HepG2 (cell line): Measurements from ENCODE around the gene CPNE2. TPM values are rescaled to one million over a fixed set of nuclear protein-coding genes. Genes with fewer than 3 reads are reported as not detected.

Experiments
- ATAC-seq: fragments of 200-7000 bp; cut with Tn5 transposase; 3 replicates; pipeline ENCODE4 v1.9.1; 2020; ENCODE audit warnings: mild to moderate bottlenecking, moderate library complexity
- BruUV-seq: library from RNA; stranded (reverse); fragments of 400-500 nt; replicated peaks from 2 replicates; lab custom pipeline; 2021; lab: Mats Ljungman, UMichigan
- CTCF ChIA-PET: fragments of 300-600 bp; formaldehyde crosslinking; extraction: SDS; loops from one replicate; lab custom pipeline; 2021; ENCODE audit warnings: low total read pairs, inconsistent platforms, low intra/inter-chr PET ratio; lab: Yijun Ruan, JAX
- POLR2A ChIA-PET: fragments of 350-600 bp; sonication (Branson Sonifier 250); formaldehyde crosslinking; loops from one replicate; lab custom pipeline; 2020; ENCODE audit warnings: antibody characterized with exemption, inconsistent platforms; lab: Yijun Ruan, JAX
- DNase-seq: peaks from one replicate; pipeline ENCODE4 v3.0.0-alpha.2; 2015; ENCODE audit warnings: low spot score
- FAIRE-seq: peaks from 3 replicates; lab custom pipeline; 2011; peaks lifted over from hg19 to GRCh38; lab: Jason Lieb, UNC
- H2AFZ ChIP-seq: one replicate; pipeline ENCODE4 v1.6.1; 2011; ENCODE audit warnings: low read length, inconsistent platforms
- H3K27ac ChIP-seq: fragments of 300-600 bp; 3 replicates; pipeline ENCODE4 v1.8.0; 2011; ENCODE audit warnings: mixed run types, mild to moderate bottlenecking, mixed read lengths, low read length, inconsistent platforms; ENCODE audit not compliant: insufficient read depth; ENCODE audit errors: extremely low read length
- H3K27me3 ChIP-seq, 2 experiments: fragments of 200-600 bp in 1 of 2; 2 replicates in 1 of 2; 3 replicates in 1 of 2; pipeline versions ENCODE4 v1.6.0 to v1.8.0; 2011; ENCODE audit warnings: low read length in 2 of 2, mild to moderate bottlenecking in 2 of 2, moderate library complexity in 2 of 2, inconsistent platforms in 1 of 2; ENCODE audit not compliant: insufficient read depth in 2 of 2, control insufficient read depth in 1 of 2
- H3K36me3 ChIP-seq, 2 experiments: fragments of 200-600 bp in 1 of 2; replicated peaks in 1 of 2; 2 replicates in 1 of 2; 3 replicates in 1 of 2; pipeline versions ENCODE4 v1.5.1 to v1.8.0; 2011; ENCODE audit warnings: low read length in 2 of 2, inconsistent platforms in 1 of 2; ENCODE audit not compliant: insufficient read depth in 2 of 2, control insufficient read depth in 1 of 2
- H3K4me1 ChIP-seq: 2 replicates; pipeline ENCODE4 v1.5.1; 2012; ENCODE audit warnings: low read length, inconsistent platforms; ENCODE audit not compliant: insufficient read depth
- H3K4me2 ChIP-seq: 2 replicates; pipeline ENCODE4 v1.6.0; 2011; ENCODE audit warnings: low read depth, low read length, inconsistent platforms
- H3K4me3 ChIP-seq, 3 experiments: fragments of 200-600 bp in 1 of 3; sonication (generic), shearing (Covaris generic) in 1 of 3; replicated peaks in 1 of 3; 2 replicates each; pipeline ENCODE4 v1.5.1; 2011 to 2016; ENCODE audit warnings: low read length in 3 of 3, inconsistent platforms in 2 of 3, low read depth in 2 of 3, mild to moderate bottlenecking in 2 of 3, control low read depth in 1 of 3, mixed read lengths in 1 of 3; ENCODE audit not compliant: insufficient read depth in 1 of 3
- H3K79me2 ChIP-seq: one replicate; pipeline ENCODE4 v1.6.1; 2011; ENCODE audit warnings: low read length, inconsistent platforms; ENCODE audit not compliant: insufficient read depth
- H3K9ac ChIP-seq: 2 replicates; pipeline ENCODE4 v1.6.0; 2011; ENCODE audit warnings: mild to moderate bottlenecking, low read depth, low read length, inconsistent platforms; ENCODE audit not compliant: insufficient read depth
- H3K9me3 ChIP-seq: 2 replicates; pipeline ENCODE4 v1.5.1; 2012; ENCODE audit warnings: mild to moderate bottlenecking, low read length
- H4K20me1 ChIP-seq: 2 replicates; pipeline ENCODE4 v1.6.0; 2011; ENCODE audit warnings: inconsistent platforms, mild to moderate bottlenecking, low read length, moderate library complexity; ENCODE audit not compliant: insufficient read depth
- ATAD3A ChIP-seq: sonication (generic); formaldehyde crosslinking; IDR thresholded peaks from 2 replicates; pipeline ENCODE4 v1.4.0; 2020; ENCODE audit warnings: missing genetic modification reagents
- KLF12 ChIP-seq: sonication (generic); formaldehyde crosslinking; IDR thresholded peaks from 2 replicates; pipeline ENCODE4 v1.4.0; 2020; ENCODE audit warnings: missing genetic modification reagents, borderline replicate concordance
- KLF16 ChIP-seq, 2 experiments: sonication (generic) in 1 of 2; formaldehyde crosslinking in 1 of 2; IDR thresholded peaks; 2 replicates each; pipeline versions ENCODE4 v1.6.1 to v1.8.0; 2016 to 2023; ENCODE audit warnings: missing genetic modification reagents in 2 of 2, missing compliant biosample characterization in 1 of 2
- SAFB2 ChIP-seq: sonication (generic); formaldehyde crosslinking; IDR thresholded peaks from 2 replicates; pipeline ENCODE4 v1.5.1; 2020; ENCODE audit warnings: missing genetic modification reagents, low read depth, mild to moderate bottlenecking, borderline replicate concordance
- SMAD1 ChIP-seq: sonication (generic); formaldehyde crosslinking; IDR thresholded peaks from 2 replicates; pipeline ENCODE4 v1.4.0; 2020; ENCODE audit warnings: missing genetic modification reagents, low read depth, mild to moderate bottlenecking, borderline replicate concordance
- ZIK1 ChIP-seq: sonication (generic); formaldehyde crosslinking; IDR thresholded peaks from 2 replicates; pipeline ENCODE4 v1.5.0; 2020; ENCODE audit warnings: mild to moderate bottlenecking, low read depth, missing genetic modification reagents, borderline replicate concordance
- ZXDC ChIP-seq: sonication (generic); formaldehyde crosslinking; IDR thresholded peaks from 2 replicates; pipeline ENCODE4 v1.5.0; 2020; ENCODE audit warnings: mild to moderate bottlenecking, missing genetic modification reagents
- in situ Hi-C: cut with HindIII; loops from 2 replicates; pipeline ENCODE4 v1.10.0; 2017; ENCODE audit warnings: low pct_unique_long_range_greater_than_20kb; ENCODE audit not compliant: extremely low pct_ligation_motif_present
- intact Hi-C: fragments of 100-400 bp; cut with micrococcal nuclease; formaldehyde crosslinking; loops from one replicate; pipeline ENCODE4 v1.10.0; 2022; ENCODE audit not compliant: unreplicated experiment
- polyA plus RNA-seq, 8 experiments: library from polyadenylated mRNA; depleted of rRNA in 3 of 8; stranded (reverse) in 7 of 8; unstranded in 1 of 8; fragments of >200 nt; fragmentation: Illumina TruSeq in 4 of 8; extraction: Trizol in 4 of 8; gene quantifications; 2 replicates each; pipeline versions ENCODE4 v1.2.1 to v1.2.3, GENCODE V29; 2011 to 2016; ENCODE audit warnings: low read depth in 4 of 8, missing spikeins in 1 of 8, mixed read lengths in 1 of 8; ENCODE audit not compliant: insufficient read depth in 1 of 8
- total RNA-seq, 5 experiments: library from RNA; depleted of rRNA; stranded (reverse); fragments of >200 nt; fragmentation: Illumina TruSeq; extraction: Trizol; gene quantifications; 2 replicates each; pipeline ENCODE4 v1.2.3, GENCODE V29; 2016; ENCODE audit warnings: low read depth in 1 of 5
- TF ChIP-seq, protein P1 (sequence below): IDR thresholded peaks from 2 replicates; pipeline ENCODE4 v1.6.1; 2016; ENCODE audit warnings: missing biosample characterization, missing genetic modification reagents, low read depth
- TF ChIP-seq, protein P2 (sequence below): fragments of 450-650 bp; IDR thresholded peaks from 2 replicates; pipeline ENCODE4 v1.6.1; 2017

CPNE2 gene
- total and polyA plus RNA-seq, 2 of the 13 experiments (the other 11 are each of a cell fraction or from before 2014, with no cell fraction given), result 10.6 to 23.3 TPM

DNA sequence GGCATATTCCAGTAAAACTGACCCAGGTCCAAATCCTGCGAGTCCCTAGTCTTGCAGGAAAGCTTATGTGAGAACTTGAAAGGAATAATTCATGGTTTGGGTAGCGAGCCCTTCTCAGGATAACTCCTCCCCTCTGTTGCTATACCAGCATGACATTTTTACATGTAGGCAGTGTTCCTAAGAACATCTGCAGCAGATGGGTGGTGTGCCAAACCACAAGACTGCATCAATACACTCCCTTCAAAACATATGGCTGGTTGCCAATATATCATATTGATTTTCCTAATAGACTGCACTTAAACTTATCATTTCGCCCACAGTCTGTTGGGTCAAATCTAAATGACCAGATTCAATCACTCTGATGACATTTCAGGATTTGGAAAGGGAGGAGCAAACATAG, 73.6 kb downstream of the CPNE2 start (continued):
- TF ChIP-seq, protein P1, sequence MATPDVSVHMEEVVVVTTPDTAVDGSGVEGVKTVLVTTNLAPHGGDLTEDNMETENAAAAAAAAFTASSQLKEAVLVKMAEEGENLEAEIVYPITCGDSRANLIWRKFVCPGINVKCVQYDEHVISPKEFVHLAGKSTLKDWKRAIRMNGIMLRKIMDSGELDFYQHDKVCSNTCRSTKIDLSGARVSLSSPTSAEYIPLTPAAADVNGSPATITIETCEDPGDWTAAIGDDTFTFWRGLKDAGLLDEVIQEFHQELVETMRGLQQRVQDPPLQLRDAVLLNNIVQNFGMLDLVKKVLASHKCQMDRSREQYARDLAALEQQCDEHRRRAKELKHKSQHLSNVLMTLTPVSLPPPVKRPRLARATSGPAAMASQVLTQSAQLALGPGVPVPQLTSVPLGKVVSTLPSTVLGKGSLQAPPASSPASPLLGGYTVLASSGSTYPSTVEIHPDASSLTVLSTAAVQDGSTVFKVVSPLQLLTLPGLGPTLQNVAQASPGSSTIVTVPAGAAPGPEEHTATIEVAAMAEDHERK, result no peak
- TF ChIP-seq ZIK1 (CRISPR knock-in tag) (no peak), KLF12 (no peak), SAFB2 (no peak), SMAD1 (CRISPR knock-in tag) (no peak), ZXDC (CRISPR knock-in tag) (no peak)
- TF ChIP-seq, protein P2, sequence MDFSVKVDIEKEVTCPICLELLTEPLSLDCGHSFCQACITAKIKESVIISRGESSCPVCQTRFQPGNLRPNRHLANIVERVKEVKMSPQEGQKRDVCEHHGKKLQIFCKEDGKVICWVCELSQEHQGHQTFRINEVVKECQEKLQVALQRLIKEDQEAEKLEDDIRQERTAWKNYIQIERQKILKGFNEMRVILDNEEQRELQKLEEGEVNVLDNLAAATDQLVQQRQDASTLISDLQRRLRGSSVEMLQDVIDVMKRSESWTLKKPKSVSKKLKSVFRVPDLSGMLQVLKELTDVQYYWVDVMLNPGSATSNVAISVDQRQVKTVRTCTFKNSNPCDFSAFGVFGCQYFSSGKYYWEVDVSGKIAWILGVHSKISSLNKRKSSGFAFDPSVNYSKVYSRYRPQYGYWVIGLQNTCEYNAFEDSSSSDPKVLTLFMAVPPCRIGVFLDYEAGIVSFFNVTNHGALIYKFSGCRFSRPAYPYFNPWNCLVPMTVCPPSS, result no peak

DNA sequence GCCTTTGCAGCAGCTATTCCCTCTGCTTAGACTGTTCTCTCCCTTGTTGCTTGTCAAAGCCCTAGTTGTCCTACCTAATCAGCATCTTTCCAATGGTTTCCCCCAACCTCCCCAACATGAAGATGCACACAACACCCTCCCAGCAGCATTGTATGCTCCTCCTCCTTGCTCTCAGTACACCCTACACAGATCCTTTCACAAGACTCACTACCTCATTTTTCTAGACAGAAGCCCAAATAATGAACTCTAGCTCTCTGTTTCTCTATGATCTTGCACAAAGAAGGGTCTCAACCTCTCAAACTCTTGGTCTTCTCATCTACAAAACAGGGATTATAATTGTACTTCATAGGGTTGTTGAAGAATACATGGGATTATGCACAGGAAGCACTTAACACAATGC, 74.1 kb downstream of the CPNE2 start:
- FAIRE-seq, result no peak
- no peaks in the 10 kb centered on the region for H3K4me1 ChIP-seq
- H3K4me3 ChIP-seq, result no peak overlapping the region
- POLR2A ChIA-PET, result no interaction called here
- H3K36me3 ChIP-seq, result peaks cover 17 to 55% of the 10 kb centered on the region in 2 experiments
- H3K27me3 ChIP-seq, result no peaks in the 10 kb centered on the region
- no TSS peak for BruUV-seq
- H2AFZ ChIP-seq, result no peak overlapping the region
- no peak overlapping the region for H3K9ac ChIP-seq
- ATAC-seq, result no peak
- TF ChIP-seq ATAD3A (CRISPR knock-in tag), result no peak
- no peak for TF ChIP-seq KLF16 (CRISPR knock-in tag; IDR thresholded peaks at IDR 0.05)
- TF ChIP-seq, all 625 proteins: peak for 0
- no peak overlapping the region for H3K27ac ChIP-seq
- no peaks in the 10 kb centered on the region for H4K20me1 ChIP-seq
- intact Hi-C loops, result no loop called here
- H3K9me3 ChIP-seq, result no peaks in the 10 kb centered on the region
- CTCF ChIA-PET, result no interaction called here
- in situ Hi-C loops, result loop anchor here (5.0 kb wide), 1 partner anchor 74 kb away; the partner anchor contains the start of gene CPNE2
- DNase-seq, result no peak
- no peak overlapping the region for H3K4me2 ChIP-seq
- no peaks in the 10 kb centered on the region for H3K79me2 ChIP-seq
